HG03575 (cell line): ENCODE results near the gene UNC13A.

Experiments used
- ATAC-seq: cut with Tn5 transposase; IDR thresholded peaks from one replicate; pipeline ENCODE4 v1.9.1; 2021; ENCODE audit not compliant: unreplicated experiment, insufficient number of reproducible peaks, low FRiP score; ENCODE audit errors: extremely low read depth

UNC13A gene

GRCh38 chr19:17687857-17688784 is at the start of gene UNC13A:
TSS of gene UNC13A (minus strand) at chr19:17688354. CDS start at chr19:17688199, 155 bp downstream.
- no peak for ATAC-seq

- ATAC-seq, result no peak
These were observed 49.6 kb upstream of the UNC13A start for GRCh38 chr19:17737690-17738153.

GRCh38 chr19:17735410-17735809 is 47.3 kb upstream of the UNC13A start:
- ATAC-seq, result no peak

- ATAC-seq, result no peak
These were observed 46.0 kb upstream of the UNC13A start for GRCh38 chr19:17734146-17734545.

GRCh38 chr19:17733127-17733526 is 45.0 kb upstream of the UNC13A start:
- no peak for ATAC-seq

- ATAC-seq, result no peak
These were observed 39.7 kb upstream of the UNC13A start for GRCh38 chr19:17727843-17728242.

- no peak for ATAC-seq
These were observed 39.0 kb upstream of the UNC13A start for GRCh38 chr19:17726964-17727773.

- ATAC-seq, result no peak
These were observed 38.1 kb upstream of the UNC13A start for GRCh38 chr19:17726136-17726741.

GRCh38 chr19:17725422-17726078 is 37.4 kb upstream of the UNC13A start:
- ATAC-seq, result no peak

- ATAC-seq, result no peak
These were observed 36.5 kb upstream of the UNC13A start for GRCh38 chr19:17724655-17725054.

- ATAC-seq, result no peak
These were observed 34.6 kb upstream of the UNC13A start for GRCh38 chr19:17722655-17723240.

- no peak for ATAC-seq
These were observed 33.7 kb upstream of the UNC13A start for GRCh38 chr19:17721821-17722220.

- ATAC-seq, result no peak
These were observed 33.0 kb upstream of the UNC13A start for GRCh38 chr19:17721111-17721628.

GRCh38 chr19:17720440-17720839 is 32.3 kb upstream of the UNC13A start:
- ATAC-seq, result no peak

GRCh38 chr19:17719730-17720400 is 31.7 kb upstream of the UNC13A start:
- ATAC-seq, result no peak

GRCh38 chr19:17718947-17719711 is 31.0 kb upstream of the UNC13A start, which contains the start of gene MAP1S:
TSS of gene MAP1S (plus strand) at chr19:17719480. CDS start at chr19:17719503, 23 bp downstream.
- ATAC-seq, result no peak

- no peak for ATAC-seq
These were observed 30.4 kb upstream of the UNC13A start for GRCh38 chr19:17718550-17718946.
